GM03348 (cell line): Measurements from ENCODE around the gene FCRL6.

Experiments used
- DNase-seq: peaks from one replicate; pipeline ENCODE4 v3.0.0; 2012; ENCODE audit warnings: low spot score

The FCRL6 gene

GRCh38 chr1:159835862-159836525 lies 33.8 kb downstream of the FCRL6 start:
- DNase-seq, result no peak

DNA sequence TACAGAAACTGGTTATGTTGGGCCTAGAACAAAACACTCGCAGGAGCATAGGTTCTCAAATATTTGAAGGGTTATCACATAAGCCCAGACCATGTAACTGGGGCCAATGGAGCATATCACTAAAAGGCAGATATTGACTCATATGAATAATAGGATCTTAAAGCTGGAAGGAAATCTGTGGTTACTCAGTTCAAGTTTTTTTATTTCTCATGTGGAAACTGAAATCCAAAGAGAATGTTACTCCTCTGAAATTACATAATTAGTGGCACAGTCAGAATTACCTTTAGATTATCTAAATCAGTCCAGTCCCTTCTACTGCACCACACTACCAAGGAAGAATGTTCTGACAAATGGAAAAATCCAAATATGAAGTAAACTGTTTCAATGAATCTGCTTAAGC lies 36.6 kb downstream of the FCRL6 start:
- DNase-seq, result no peak

- DNase-seq, result no peak
Observed at GRCh38 chr1:159839116-159839849, 37.1 kb downstream of the FCRL6 start.

- DNase-seq, result no peak
Observed at GRCh38 chr1:159841749-159842148, 39.6 kb downstream of the FCRL6 start.

GRCh38 chr1:159843459-159843858 lies 41.3 kb downstream of the FCRL6 start:
- DNase-seq, result no peak

DNA sequence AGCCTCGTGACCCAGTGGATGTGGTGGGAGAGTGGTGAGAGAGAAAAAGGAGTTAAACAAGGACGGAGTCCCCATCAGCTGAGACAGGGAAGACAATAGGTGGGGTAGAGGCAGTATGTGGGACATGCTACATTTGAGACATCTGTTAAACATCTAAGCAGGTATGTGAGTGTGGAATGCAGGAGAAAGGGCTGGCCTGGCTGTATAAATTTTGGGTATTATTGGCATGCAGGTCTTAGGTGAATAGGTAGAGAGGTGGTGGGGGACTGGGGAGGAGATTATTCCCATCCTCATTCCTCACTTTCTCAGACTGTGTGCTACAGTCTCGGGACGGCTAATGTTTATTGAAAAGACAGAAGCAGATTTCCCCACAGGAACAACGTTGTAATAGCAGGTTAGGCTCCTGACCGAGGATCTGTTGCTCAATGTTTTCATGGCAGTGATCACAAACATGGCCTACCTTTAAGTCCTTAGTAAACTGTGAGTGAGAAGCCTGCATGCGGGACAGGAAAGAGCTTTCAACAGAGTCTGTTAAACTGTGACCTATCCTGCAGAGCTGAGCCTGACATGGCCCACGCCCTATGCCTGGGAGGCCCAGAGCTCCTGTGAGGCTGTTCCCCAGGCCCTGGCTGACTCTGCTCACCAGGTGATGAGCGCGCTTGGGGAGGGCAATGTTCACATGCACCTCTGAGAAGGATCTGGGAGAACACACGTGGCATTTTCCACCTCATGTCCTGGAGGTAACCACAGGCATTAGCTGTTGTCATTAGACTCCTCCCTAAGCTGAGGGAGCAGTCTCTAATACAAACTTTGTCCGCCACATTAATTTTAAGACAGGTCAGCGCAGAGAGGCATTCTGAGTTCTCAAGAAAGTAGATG lies 43.8 kb downstream of the FCRL6 start:
- DNase-seq, result no peak

DNA sequence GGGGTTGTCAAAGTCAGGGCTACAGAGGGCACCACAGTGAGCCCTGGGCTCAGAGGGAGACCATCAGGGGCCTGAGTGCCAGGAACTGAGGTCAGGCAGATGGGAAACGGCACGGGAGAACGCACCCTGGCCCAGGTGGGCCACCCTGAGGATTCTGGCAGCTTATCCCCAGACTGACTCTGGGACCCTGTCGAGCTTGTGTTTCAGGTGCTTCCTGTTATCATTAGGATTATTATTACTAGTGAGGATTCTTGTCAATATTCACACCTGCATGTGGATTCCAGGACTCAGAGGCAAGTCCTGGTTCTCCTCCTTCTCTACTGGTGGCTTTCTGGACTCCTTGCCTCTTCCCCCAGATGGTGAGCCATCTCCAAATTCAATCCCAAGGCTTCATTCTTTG lies 45.1 kb downstream of the FCRL6 start:
- DNase-seq, result no peak

- DNase-seq, result no peak
Observed at GRCh38 chr1:159848326-159848725, 46.2 kb downstream of the FCRL6 start.

- DNase-seq, result no peak
Observed at GRCh38 chr1:159849626-159850366, 47.6 kb downstream of the FCRL6 start.

DNA sequence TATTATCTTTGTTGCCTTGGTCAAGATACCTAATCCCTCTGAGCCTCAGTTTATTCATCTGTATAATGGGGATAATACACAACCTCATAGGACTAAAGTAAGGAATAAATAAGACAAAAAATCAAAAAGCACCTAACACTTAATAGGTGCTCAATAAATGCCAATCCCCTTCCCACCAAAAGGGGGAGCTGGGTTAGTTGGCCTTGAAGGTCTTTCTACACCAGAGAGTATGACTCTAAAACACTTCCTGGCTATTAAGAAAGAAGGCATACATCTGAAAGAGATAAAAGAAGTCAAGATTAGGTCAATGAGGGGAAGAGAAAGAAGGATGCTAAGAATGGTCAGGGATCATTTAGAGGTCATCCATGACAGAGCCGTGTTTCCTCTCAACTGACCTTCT lies 49.2 kb downstream of the FCRL6 start:
- no peak for DNase-seq

GRCh38 chr1:159853417-159854115 lies 51.4 kb downstream of the FCRL6 start:
- DNase-seq, result peak; percentile 29

DNA sequence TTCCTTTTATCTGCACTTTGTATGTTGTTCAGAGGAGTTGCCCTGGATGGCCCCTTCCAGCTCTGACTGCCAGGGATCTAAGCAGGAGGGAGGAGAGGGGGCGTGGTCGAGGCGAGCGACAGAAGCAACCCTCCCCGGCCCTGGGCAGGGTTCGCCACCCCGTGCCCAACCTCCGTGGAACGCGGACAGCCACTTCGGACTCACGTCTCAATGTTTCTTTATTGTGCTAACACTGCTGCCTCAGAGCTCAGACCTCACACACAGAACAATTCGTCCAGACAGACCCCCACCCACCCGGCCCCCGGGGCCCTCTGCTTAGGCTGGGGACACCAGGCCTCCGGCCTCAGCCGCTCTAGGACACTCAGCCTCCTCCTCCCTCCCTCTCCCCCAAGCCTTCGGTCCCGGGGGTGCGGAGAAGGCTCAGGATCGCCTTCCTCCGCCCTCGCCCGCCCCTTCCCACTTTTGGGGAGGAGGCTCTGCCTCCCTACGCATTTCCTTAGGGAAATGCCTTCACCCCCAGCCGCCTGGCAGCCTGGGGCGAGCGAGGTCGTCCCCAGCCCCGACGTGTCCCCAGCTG lies 52.0 kb downstream of the FCRL6 start:
- DNase-seq, result peak; percentile 83

- peak; percentile 94 for DNase-seq
Observed at GRCh38 chr1:159854693-159855192, 52.6 kb downstream of the FCRL6 start.

GRCh38 chr1:159855709-159856108 lies 53.5 kb downstream of the FCRL6 start:
- no peak for DNase-seq

- DNase-seq, result no peak
Observed at GRCh38 chr1:159856576-159856975, 54.4 kb downstream of the FCRL6 start.

GRCh38 chr1:159857889-159858288 lies 55.7 kb downstream of the FCRL6 start:
- DNase-seq, result no peak

DNA sequence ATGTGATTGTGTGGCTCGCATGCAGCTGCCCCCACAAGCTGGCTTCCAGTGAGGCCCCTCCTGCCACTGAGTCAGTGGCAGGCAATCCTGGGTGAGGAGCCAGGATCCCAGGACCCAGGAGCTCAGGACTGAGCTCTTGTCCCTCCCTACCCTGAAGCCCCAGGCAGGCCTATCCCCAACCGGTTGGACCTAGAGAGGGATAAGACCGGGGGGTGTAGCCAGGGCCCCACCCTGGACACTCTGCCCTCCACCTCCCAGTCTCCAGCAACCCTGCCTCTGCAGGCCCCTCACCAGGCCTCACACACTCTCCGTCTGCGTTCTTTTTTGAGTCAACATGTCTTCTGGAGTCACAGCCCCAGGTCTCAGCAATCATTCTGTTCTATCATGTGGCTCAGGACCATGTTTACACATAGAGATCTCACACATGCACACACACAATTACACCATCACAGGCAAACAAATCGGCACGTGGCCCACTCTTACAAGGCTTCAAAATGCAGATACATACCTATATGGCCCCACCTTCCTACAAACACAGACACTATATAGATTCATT lies 57.7 kb downstream of the FCRL6 start:
- no peak for DNase-seq

DNA sequence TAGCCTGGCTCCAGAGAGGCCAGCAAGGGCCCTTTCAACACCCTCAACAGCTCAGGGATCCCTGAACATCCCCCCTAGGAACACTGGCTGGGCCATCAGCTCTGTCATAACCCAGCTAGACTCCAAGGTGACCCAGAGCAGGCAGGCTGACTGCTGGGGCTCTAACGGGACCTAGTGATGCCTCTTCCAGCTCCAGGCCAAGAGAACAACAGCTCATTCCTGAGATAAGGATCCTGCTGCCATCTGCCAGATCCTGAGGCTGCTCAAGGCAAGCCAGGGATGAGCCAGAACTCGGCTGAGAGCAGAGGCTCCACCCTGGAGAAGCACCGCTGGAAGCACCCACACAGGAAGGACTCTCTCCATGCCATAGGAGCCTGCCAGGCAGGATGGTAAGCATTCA lies 58.3 kb downstream of the FCRL6 start:
- peak; percentile 62 for DNase-seq

DNA sequence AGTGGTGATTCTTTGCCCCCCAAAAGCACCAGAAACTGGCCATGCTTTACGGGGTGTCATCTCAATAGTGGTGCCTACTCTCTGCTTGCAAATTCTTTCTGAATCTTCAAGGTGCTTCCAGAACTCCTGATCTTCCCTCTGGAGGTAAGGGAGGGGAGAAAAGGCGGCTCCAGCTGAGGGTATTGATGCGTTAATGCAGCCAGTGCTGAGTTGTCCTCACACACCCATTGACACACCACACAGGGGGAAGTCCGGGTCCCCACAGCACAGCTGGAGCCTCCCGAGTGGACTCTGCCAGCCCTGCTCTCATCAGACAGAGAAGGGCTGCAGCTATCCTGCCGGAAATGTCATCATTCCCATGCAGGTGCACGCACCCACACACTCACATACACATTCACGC lies 59.1 kb downstream of the FCRL6 start:
- peak; percentile 35 for DNase-seq

- no peak for DNase-seq
Observed at GRCh38 chr1:159862031-159862430, 59.9 kb downstream of the FCRL6 start.

GRCh38 chr1:159862557-159862956 lies 60.4 kb downstream of the FCRL6 start, which contains the start of gene VSIG8:
Gene VSIG8 (minus strand): TSS chr1:159862657. CDS start chr1:159862521, 136 bp downstream.
- DNase-seq, result no peak
